ENCODE measurements around the gene TMEM132C.
"Not testable (repeated sequence)": the region's sequence is repeated elsewhere in the genome, so short reads cannot be mapped to it uniquely, and the experiment has no call there.

DNA sequence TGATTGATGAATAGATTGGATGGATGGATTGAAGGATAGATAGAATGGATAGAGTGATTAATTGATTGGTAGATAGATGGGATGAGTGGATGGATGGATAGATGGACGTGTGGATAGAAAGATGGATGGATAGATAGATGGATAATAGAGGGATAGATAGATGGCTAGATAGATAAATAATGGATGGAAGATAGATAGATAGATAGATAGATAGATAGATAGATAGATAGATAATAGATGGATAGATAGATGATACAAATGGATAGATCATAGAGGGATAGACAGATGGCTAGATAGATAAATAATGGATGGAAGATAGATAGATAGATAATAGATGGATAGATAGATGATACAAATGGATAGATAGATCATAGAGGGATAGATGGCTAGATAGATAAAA is 337.2 kb downstream of the TMEM132C start:
- TF ChIP-seq, protein P1, sequence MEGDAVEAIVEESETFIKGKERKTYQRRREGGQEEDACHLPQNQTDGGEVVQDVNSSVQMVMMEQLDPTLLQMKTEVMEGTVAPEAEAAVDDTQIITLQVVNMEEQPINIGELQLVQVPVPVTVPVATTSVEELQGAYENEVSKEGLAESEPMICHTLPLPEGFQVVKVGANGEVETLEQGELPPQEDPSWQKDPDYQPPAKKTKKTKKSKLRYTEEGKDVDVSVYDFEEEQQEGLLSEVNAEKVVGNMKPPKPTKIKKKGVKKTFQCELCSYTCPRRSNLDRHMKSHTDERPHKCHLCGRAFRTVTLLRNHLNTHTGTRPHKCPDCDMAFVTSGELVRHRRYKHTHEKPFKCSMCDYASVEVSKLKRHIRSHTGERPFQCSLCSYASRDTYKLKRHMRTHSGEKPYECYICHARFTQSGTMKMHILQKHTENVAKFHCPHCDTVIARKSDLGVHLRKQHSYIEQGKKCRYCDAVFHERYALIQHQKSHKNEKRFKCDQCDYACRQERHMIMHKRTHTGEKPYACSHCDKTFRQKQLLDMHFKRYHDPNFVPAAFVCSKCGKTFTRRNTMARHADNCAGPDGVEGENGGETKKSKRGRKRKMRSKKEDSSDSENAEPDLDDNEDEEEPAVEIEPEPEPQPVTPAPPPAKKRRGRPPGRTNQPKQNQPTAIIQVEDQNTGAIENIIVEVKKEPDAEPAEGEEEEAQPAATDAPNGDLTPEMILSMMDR (IDR thresholded peaks at IDR 0.05; ENCODE audit: insufficient read depth, low read length, poor library complexity, severe bottlenecking): not testable (repeated sequence)
- TF ChIP-seq EZH2phosphoT487 (conservative IDR thresholded peaks at IDR 0.05; ENCODE audit: low read length): not testable (repeated sequence)
